ENCODE data around the gene HECW1.

GRCh38 chr7:43522406-43523156, 410.1 kb downstream of the HECW1 start:
- no peak for TF ChIP-seq CTCF (tag by site-specific recombination; IDR thresholded peaks at IDR 0.05)
- no peak for TF ChIP-seq ZSCAN30 (tag by site-specific recombination; IDR thresholded peaks at IDR 0.05)
- TF ChIP-seq, protein P1, sequence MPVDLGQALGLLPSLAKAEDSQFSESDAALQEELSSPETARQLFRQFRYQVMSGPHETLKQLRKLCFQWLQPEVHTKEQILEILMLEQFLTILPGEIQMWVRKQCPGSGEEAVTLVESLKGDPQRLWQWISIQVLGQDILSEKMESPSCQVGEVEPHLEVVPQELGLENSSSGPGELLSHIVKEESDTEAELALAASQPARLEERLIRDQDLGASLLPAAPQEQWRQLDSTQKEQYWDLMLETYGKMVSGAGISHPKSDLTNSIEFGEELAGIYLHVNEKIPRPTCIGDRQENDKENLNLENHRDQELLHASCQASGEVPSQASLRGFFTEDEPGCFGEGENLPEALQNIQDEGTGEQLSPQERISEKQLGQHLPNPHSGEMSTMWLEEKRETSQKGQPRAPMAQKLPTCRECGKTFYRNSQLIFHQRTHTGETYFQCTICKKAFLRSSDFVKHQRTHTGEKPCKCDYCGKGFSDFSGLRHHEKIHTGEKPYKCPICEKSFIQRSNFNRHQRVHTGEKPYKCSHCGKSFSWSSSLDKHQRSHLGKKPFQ (tag by site-specific recombination; IDR thresholded peaks at IDR 0.05), result no peak
- TF ChIP-seq SP2 (tag by site-specific recombination; IDR thresholded peaks at IDR 0.05), result no peak
- no peak for TF ChIP-seq ZNF48 (tag by site-specific recombination; IDR thresholded peaks at IDR 0.05)
- no peak for TF ChIP-seq ZBTB20 (tag by site-specific recombination; IDR thresholded peaks at IDR 0.05)
